NCI-H1105 treated with DMSO at 0.1 percent for 48 hours (cell line): ENCODE measurements around the gene JOSD2.
A peak's percentile ranks its signal among the peaks of the same experiment; 100 is the strongest.
"Not testable (repeated sequence)": the region's sequence is repeated elsewhere in the genome, so short reads cannot be mapped to it uniquely, and the experiment has no call there.

Experiments
- DNase-seq: peaks from one replicate; lab custom pipeline; 2025; lab: John Stamatoyannopoulos, UW

The JOSD2 gene

GRCh38 chr19:50475736-50476223 is 35.2 kb downstream of the JOSD2 start:
- DNase-seq, result no peak

- no peak for DNase-seq
These were observed 35.9 kb downstream of the JOSD2 start for GRCh38 chr19:50475101-50475568.

- DNase-seq, result not testable (repeated sequence)
These were observed 37.7 kb downstream of the JOSD2 start for GRCh38 chr19:50473336-50473735.

GRCh38 chr19:50468818-50469217 is 42.2 kb downstream of the JOSD2 start:
- no peak for DNase-seq

- no peak for DNase-seq
These were observed 43.4 kb downstream of the JOSD2 start for GRCh38 chr19:50467566-50467965.

- no peak for DNase-seq
These were observed 44.3 kb downstream of the JOSD2 start for GRCh38 chr19:50466706-50467039.

GRCh38 chr19:50465986-50466705 is 44.8 kb downstream of the JOSD2 start:
- peak; percentile 79 for DNase-seq

- DNase-seq, result no peak
These were observed 46.0 kb downstream of the JOSD2 start for GRCh38 chr19:50465000-50465399.

- DNase-seq, result no peak
These were observed 46.6 kb downstream of the JOSD2 start for GRCh38 chr19:50464348-50464747.

GRCh38 chr19:50462970-50463369 is 48.0 kb downstream of the JOSD2 start:
- DNase-seq, result no peak

- peak; percentile 72 for DNase-seq
These were observed 49.7 kb downstream of the JOSD2 start for GRCh38 chr19:50461066-50461875.

- no peak for DNase-seq
These were observed 50.7 kb downstream of the JOSD2 start for GRCh38 chr19:50460161-50460765.

GRCh38 chr19:50459638-50460037 is 51.4 kb downstream of the JOSD2 start:
- no peak for DNase-seq

- DNase-seq, result no peak
These were observed 51.9 kb downstream of the JOSD2 start for GRCh38 chr19:50459067-50459456.

- DNase-seq, result no peak
These were observed 52.5 kb downstream of the JOSD2 start for GRCh38 chr19:50458396-50459066.

- no peak for DNase-seq
These were observed 53.7 kb downstream of the JOSD2 start for GRCh38 chr19:50457300-50457699.
